Naive thymus-derived CD8-positive, alpha-beta T cell (primary cell): Measurements from ENCODE around the gene RORC. TPM values are rescaled to one million over a fixed set of nuclear protein-coding genes. Genes with fewer than 3 reads are reported as not detected.
"Not testable (repeated sequence)": the region's sequence is repeated elsewhere in the genome, so short reads cannot be mapped to it uniquely, and the experiment has no call there.

Experiments
- ATAC-seq, 2 donors: fragments of 150-1000 bp; cut with Tn5 transposase in 1 of 2; sonication (Bioruptor Pico), chemical (Tn5 transposase) in 1 of 2; 1 replicate in 1 of 2; 2 replicates in 1 of 2; pipeline ENCODE4 v1.10.0; 2021; ENCODE audit warnings: mild to moderate bottlenecking in 2 of 2, moderate library complexity in 2 of 2
- POLR2A ChIA-PET: fragments of 350-600 bp; sonication (Branson Sonifier 250); formaldehyde crosslinking; loops from one replicate; lab custom pipeline; 2021; ENCODE audit warnings: antibody characterized with exemption; lab: Charles Lee
- DNase-seq, 10 donors: peaks; one replicate each; pipeline versions ENCODE4 v3.0.0 to v3.0.0-alpha.2; 2020 to 2022
- H3K27ac Mint-ChIP-seq, 10 donors: one replicate each; pipeline ENCODE4 v1.8.0; 2020 to 2022; ENCODE audit warnings: mild to moderate bottlenecking in 10 of 10, mixed read lengths in 10 of 10, moderate library complexity in 4 of 10, inconsistent platforms in 1 of 10
- H3K27me3 Mint-ChIP-seq, 5 donors: one replicate each; pipeline ENCODE4 v1.8.0; 2021 to 2022; ENCODE audit warnings: mixed read lengths in 5 of 5
- H3K36me3 Mint-ChIP-seq, 3 donors: one replicate each; pipeline ENCODE4 v1.8.0; 2020 to 2022; ENCODE audit warnings: mixed read lengths in 3 of 3, mild to moderate bottlenecking in 2 of 3, inconsistent platforms in 1 of 3
- H3K4me1 Mint-ChIP-seq, 4 donors: one replicate each; pipeline ENCODE4 v1.8.0; 2021 to 2022; ENCODE audit warnings: mixed read lengths in 4 of 4
- H3K4me3 Mint-ChIP-seq, 10 donors: one replicate each; pipeline ENCODE4 v1.8.0; 2020 to 2022; ENCODE audit warnings: mild to moderate bottlenecking in 10 of 10, mixed read lengths in 10 of 10, moderate library complexity in 6 of 10, inconsistent platforms in 1 of 10
- H3K9me3 Mint-ChIP-seq, 9 donors: one replicate each; pipeline ENCODE4 v1.8.0; 2020 to 2022; ENCODE audit warnings: mixed read lengths in 9 of 9, mild to moderate bottlenecking in 3 of 9, inconsistent platforms in 1 of 9, moderate library complexity in 1 of 9
- polyA plus RNA-seq, 3 donors: library from polyadenylated mRNA; unstranded; fragments of 300-500 nt; fragmentation: Illumina TruSeq; gene quantifications; one replicate each; pipeline ENCODE4 v1.2.3, GENCODE V29; 2021
- total RNA-seq, 8 experiments: library from RNA in 2 of 8; stranded (reverse) in 2 of 8; gene quantifications; one replicate each; pipeline ENCODE4 v1.2.3 and lab custom pipeline; 2021 to 2026

The RORC gene
- total and polyA plus RNA-seq, 5 experiments from 2014 or later = 0.06 TPM; not detected in 4

GRCh38 chr1:151776665-151777062, 54.9 kb downstream of the RORC start:
- ATAC-seq = no peak
- Mint-ChIP-seq H3K4me1 (no peaks in the 10 kb centered on the region), H3K27ac (no peak overlapping the region), H3K4me3 (no peak overlapping the region), H3K36me3 (peaks cover 10 to 79% (median 30%) of the 10 kb centered on the region in 3 donors), H3K27me3 (no peaks in the 10 kb centered on the region), H3K9me3 (no peaks in the 10 kb centered on the region)
- DNase-seq = no peak
- POLR2A ChIA-PET = no interaction called here

- peaks cover 10 to 74% (median 25%) of the 10 kb centered on the region in 3 donors for H3K36me3 Mint-ChIP-seq
- no peaks in the 10 kb centered on the region for H3K4me1 Mint-ChIP-seq
- no peaks in the 10 kb centered on the region for H3K27me3 Mint-ChIP-seq
- POLR2A ChIA-PET = no interaction called here
- no peak overlapping the region for H3K4me3 Mint-ChIP-seq
- H3K9me3 Mint-ChIP-seq = no peaks in the 10 kb centered on the region
- DNase-seq (no peak), ATAC-seq (no peak)
- no peak overlapping the region for H3K27ac Mint-ChIP-seq
Observed at GRCh38 chr1:151775894-151776664, 55.5 kb downstream of the RORC start.

GRCh38 chr1:151774256-151774922, 57.2 kb downstream of the RORC start:
- no peak for ATAC-seq
- Mint-ChIP-seq H3K27ac (no peak overlapping the region), H3K9me3 (no peaks in the 10 kb centered on the region), H3K27me3 (no peaks in the 10 kb centered on the region), H3K4me3 (no peak overlapping the region), H3K4me1 (no peaks in the 10 kb centered on the region), H3K36me3 (peaks cover 10 to 61% (median 20%) of the 10 kb centered on the region in 3 donors)
- POLR2A ChIA-PET = no interaction called here
- DNase-seq = no peak

GRCh38 chr1:151773702-151774101, 57.9 kb downstream of the RORC start:
- Mint-ChIP-seq H3K36me3 (peaks cover 4 to 55% (median 18%) of the 10 kb centered on the region in 3 donors), H3K9me3 (no peaks in the 10 kb centered on the region), H3K27ac (no peak overlapping the region), H3K27me3 (no peaks in the 10 kb centered on the region), H3K4me1 (no peaks in the 10 kb centered on the region), H3K4me3 (no peak overlapping the region)
- POLR2A ChIA-PET = no interaction called here
- ATAC-seq (no peak), DNase-seq (no peak)

GRCh38 chr1:151769270-151769669, 62.3 kb downstream of the RORC start:
- not testable (repeated sequence) for H3K4me3 Mint-ChIP-seq, H3K4me1 Mint-ChIP-seq
- H3K36me3 Mint-ChIP-seq = peaks cover 0 to 14% (median 0%) of the 10 kb centered on the region in 3 donors

GRCh38 chr1:151768351-151769066, 63.1 kb downstream of the RORC start:
- POLR2A ChIA-PET, DNase-seq, H3K4me3 Mint-ChIP-seq, H3K36me3 Mint-ChIP-seq, ATAC-seq, H3K9me3 Mint-ChIP-seq, H3K27ac Mint-ChIP-seq, H3K27me3 Mint-ChIP-seq: not testable (repeated sequence)
- H3K4me1 Mint-ChIP-seq = peaks cover 3 to 11% (median 10%) of the 10 kb centered on the region in 4 donors

More at GRCh38 chr1:151769270-151769669, 62.3 kb downstream of the RORC start:
- POLR2A ChIA-PET, DNase-seq, H3K9me3 Mint-ChIP-seq, H3K27ac Mint-ChIP-seq, H3K27me3 Mint-ChIP-seq, ATAC-seq: not testable (repeated sequence)

- POLR2A ChIA-PET = interaction anchor here (0.7 to 1.9 kb wide), 6 partner anchors 26 to 351 kb away, joined by 3 to 23 read pairs (median 6); partner anchors contain the start of genes C2CD4D, TDRKH and THEM4
- Mint-ChIP-seq H3K9me3 (no peaks in the 10 kb centered on the region), H3K4me1 (peaks cover 7 to 24% (median 21%) of the 10 kb centered on the region in 4 donors), H3K36me3 (peaks cover 0 to 34% (median 12%) of the 10 kb centered on the region in 3 donors), H3K4me3 (peak overlapping the region; percentile 89 to 97 (median 94)), H3K27me3 (no peaks in the 10 kb centered on the region), H3K27ac (peak overlapping the region; percentile 94 to 99 (median 96))
- no peak for ATAC-seq
- DNase-seq = no peak
Observed at GRCh38 chr1:151763990-151764389, 67.6 kb downstream of the RORC start.

GRCh38 chr1:151762941-151763921, 68.4 kb downstream of the RORC start, which contains the start of gene MRPL9:
MRPL9 (minus strand) TSS chr1:151763496; CDS start chr1:151763479, 17 bp downstream.
- DNase-seq (peak; percentile 68 to 89 (median 82)), ATAC-seq (peak; percentile 98 to 99)
- peaks cover 0 to 42% (median 12%) of the 10 kb centered on the region in 3 donors for H3K36me3 Mint-ChIP-seq
- peak within 1 kb of the TSS; percentile 89 to 97 (median 94) for H3K4me3 Mint-ChIP-seq
- POLR2A ChIA-PET = interaction anchor here (0.6 to 1.9 kb wide), 13 partner anchors 8 to 502 kb away, joined by 3 to 23 read pairs (median 4); partner anchors contain the start of genes C2CD4D, RIIAD1, TDRKH and THEM4
- peaks cover 7 to 24% (median 21%) of the 10 kb centered on the region in 4 donors for H3K4me1 Mint-ChIP-seq
- no peaks in the 10 kb centered on the region for H3K9me3 Mint-ChIP-seq
- H3K27ac Mint-ChIP-seq = peak within 1 kb of the TSS; percentile 94 to 99 (median 96)
- H3K27me3 Mint-ChIP-seq = no peaks in the 10 kb centered on the region

GRCh38 chr1:151760597-151761385, 70.8 kb downstream of the RORC start:
- peak overlapping the region in 7 of 10 donors; percentile 11 to 96 (median 67) for H3K27ac Mint-ChIP-seq
- H3K4me3 Mint-ChIP-seq = peak overlapping the region in 6 of 10 donors; percentile 12 to 53 (median 23)
- no peaks in the 10 kb centered on the region for H3K9me3 Mint-ChIP-seq
- ATAC-seq (no peak), DNase-seq (no peak)
- POLR2A ChIA-PET = no interaction called here
- H3K4me1 Mint-ChIP-seq = peaks cover 9 to 24% (median 21%) of the 10 kb centered on the region in 4 donors
- H3K36me3 Mint-ChIP-seq = peaks cover 0 to 57% (median 14%) of the 10 kb centered on the region in 3 donors
- H3K27me3 Mint-ChIP-seq = no peaks in the 10 kb centered on the region

- Mint-ChIP-seq H3K36me3 (peaks cover 0 to 57% (median 14%) of the 10 kb centered on the region in 3 donors), H3K27ac (no peak overlapping the region), H3K4me3 (no peak overlapping the region), H3K4me1 (peaks cover 9 to 20% (median 18%) of the 10 kb centered on the region in 4 donors), H3K27me3 (no peaks in the 10 kb centered on the region), H3K9me3 (no peaks in the 10 kb centered on the region)
- no peak for ATAC-seq
- POLR2A ChIA-PET = interaction anchor here (0.7 kb wide), 1 partner anchor 76 kb away, joined by 9 read pairs; no protein-coding TSS in a partner anchor
- no peak for DNase-seq
Observed at GRCh38 chr1:151759241-151759640, 72.4 kb downstream of the RORC start.

- Mint-ChIP-seq H3K36me3 (peaks cover 0 to 45% (median 10%) of the 10 kb centered on the region in 3 donors), H3K27me3 (peaks cover 0 to 5% (median 2%) of the 10 kb centered on the region in 5 donors), H3K27ac (peak overlapping the region in 3 of 10 donors; percentile 58 to 79 (median 74)), H3K4me3 (no peak overlapping the region), H3K4me1 (peaks cover 0 to 2% (median 1%) of the 10 kb centered on the region in 4 donors), H3K9me3 (no peaks in the 10 kb centered on the region)
- DNase-seq = no peak
- no peak for ATAC-seq
- POLR2A ChIA-PET = no interaction called here
Observed at GRCh38 chr1:151756291-151756690, 75.3 kb downstream of the RORC start.
